T-helper 2 cell treated with Interferon-gamma antibody and Interleukin-4, amounts not matched to agents 100 ng/mL and 5 ng/mL, for 36 hours (primary cell): ENCODE results near the gene DENND5B. TPM values are rescaled to one million over a fixed set of nuclear protein-coding genes. Genes with fewer than 3 reads are reported as not detected.
"Not testable (repeated sequence)": the region's sequence is repeated elsewhere in the genome, so short reads cannot be mapped to it uniquely, and the experiment has no call there.

Experiments used
- intact Hi-C: fragments of 100-400 bp; cut with micrococcal nuclease; formaldehyde crosslinking; loops from one replicate; pipeline ENCODE4 v1.15.1; 2023
- total RNA-seq: library from RNA; stranded (reverse); gene quantifications from 2 replicates; pipeline ENCODE4 v1.2.3, GENCODE V29; 2022

DENND5B gene
- total RNA-seq: 0.52 and 0.55 TPM in 2 replicates

DNA sequence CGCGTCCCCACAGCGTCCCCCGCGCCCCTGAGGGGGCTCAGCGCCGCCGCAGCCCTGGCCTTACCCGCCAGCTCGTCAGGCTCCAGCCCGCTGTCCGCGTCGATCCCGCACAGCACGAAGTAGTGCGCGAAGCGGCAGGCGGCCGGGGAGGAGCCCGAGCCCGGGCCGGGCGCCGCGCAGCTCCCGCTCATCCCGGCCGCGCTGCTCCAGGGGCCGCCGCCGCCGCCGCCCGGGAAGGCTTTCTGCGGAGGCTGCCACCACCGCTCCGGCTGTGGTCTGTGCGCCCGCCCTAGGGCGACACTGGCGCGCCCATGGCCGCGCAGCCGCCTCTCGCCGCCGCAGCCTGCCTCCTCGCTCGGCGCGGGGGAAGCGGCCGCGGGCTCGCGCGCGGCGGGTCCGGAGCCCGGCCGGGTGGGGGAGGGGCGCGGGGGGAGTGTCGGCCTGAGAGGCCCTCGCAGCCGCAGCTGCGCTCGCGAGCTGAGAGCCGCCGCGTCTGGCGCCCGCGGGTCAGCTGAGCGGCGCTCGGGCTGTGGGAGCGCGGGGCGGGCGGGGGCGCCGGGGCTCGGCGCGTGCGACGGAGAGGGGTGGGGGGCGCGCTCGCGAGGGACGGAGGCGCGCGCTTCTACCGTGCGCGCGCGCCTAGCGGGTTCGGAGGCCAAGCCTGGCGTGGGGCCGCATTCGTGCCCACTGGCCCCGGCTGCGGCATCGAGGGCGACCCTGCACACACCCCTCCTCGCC lies at the start of gene DENND5B:
TSS of gene DENND5B (minus strand) at position 495 of the 738 bp plus-strand sequence. CDS start at position 191, 304 bp downstream.
- intact Hi-C loops: no loop called here

DNA sequence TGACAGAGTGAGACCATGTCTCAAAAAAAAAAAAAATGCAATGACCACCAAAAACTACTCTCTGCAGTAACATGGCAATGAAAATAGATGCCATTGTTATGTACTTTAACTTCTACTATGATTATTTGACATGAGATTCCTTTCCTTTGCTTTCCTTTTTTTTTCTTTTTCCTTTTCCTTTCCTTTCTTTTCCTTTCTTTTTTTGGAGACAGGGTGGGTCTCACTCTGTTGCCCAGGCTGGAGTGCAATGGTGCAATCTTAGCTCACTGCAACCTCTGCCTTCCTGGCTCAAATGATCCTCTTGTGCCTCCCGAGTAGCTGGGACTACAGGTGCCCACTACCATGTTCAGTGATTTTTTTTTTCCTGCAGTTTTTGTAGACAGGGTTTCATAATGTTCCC lies 43.7 kb upstream of the DENND5B start:
- intact Hi-C loops: no loop called here

GRCh38 chr12:31633464-31633863 lies 42.5 kb upstream of the DENND5B start:
- intact Hi-C loops: no loop called here

GRCh38 chr12:31631809-31632208 lies 40.9 kb upstream of the DENND5B start:
- intact Hi-C loops: no loop called here

DNA sequence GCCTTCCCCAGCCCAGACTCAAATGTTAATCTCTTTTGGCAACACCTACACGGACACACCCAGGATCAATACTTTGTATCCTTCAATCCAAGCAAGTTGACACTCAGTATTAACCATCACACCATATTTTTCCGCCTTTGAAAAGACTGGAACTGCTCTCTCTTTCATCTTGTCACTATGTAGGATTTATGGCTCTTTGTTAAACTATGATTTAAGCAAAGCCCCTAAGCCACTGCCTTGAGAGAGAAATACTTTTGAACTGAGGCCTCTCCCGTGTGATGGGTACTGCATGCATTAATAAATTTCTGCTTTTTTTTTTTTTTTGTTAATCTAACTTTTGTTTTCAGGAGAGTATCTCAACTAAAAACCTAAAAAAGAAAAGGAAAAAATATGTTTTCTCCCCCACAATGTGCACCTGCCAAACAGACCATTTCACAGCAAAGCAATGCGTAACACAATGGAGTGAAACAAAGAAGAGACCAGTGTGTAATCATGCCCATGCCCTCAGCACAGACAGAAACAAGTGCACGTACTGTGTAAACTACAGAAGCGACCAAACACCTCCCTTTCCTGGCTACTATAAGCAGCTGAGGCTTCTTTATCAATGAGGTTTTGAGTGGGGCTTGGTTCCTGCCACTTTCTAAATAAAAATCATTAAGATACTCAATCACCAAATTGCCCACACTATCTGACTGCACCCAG lies 40.2 kb upstream of the DENND5B start:
- intact Hi-C loops: no loop called here

GRCh38 chr12:31629756-31630732 lies 39.1 kb upstream of the DENND5B start:
- intact Hi-C loops: no loop called here

- intact Hi-C loops: no loop called here
Observed at GRCh38 chr12:31627456-31628054, 36.6 kb upstream of the DENND5B start.

- intact Hi-C loops: no loop called here
Observed at GRCh38 chr12:31626270-31626995, 35.5 kb upstream of the DENND5B start.

- intact Hi-C loops: no loop called here
Observed at GRCh38 chr12:31622038-31622437, 31.1 kb upstream of the DENND5B start.

DNA sequence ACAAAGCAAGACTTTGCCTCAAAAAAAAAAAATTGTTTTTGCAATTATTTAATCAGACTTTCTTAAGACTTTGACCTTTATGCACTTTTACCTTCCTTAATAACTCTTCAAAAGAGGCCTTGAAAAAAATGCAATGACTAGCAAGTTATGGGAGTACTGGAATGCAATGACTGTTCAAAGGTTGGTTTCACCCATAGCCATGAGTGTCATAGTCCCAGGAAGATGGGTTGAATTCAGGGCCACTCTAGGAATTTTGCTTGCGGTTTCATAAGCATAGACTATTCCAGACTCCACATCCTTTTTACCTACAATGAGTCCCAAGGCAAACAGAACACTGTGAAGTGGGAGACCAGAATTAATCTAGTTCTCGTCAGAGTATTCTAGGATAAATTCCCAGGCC lies 29.4 kb upstream of the DENND5B start:
- intact Hi-C loops: no loop called here

- intact Hi-C loops: no loop called here
Observed at GRCh38 chr12:31618228-31619025, 27.5 kb upstream of the DENND5B start.

- intact Hi-C loops: no loop called here
Observed at GRCh38 chr12:31612819-31613218, 21.9 kb upstream of the DENND5B start.

GRCh38 chr12:31608299-31608698 lies 17.4 kb upstream of the DENND5B start:
- intact Hi-C loops: not testable (repeated sequence)

DNA sequence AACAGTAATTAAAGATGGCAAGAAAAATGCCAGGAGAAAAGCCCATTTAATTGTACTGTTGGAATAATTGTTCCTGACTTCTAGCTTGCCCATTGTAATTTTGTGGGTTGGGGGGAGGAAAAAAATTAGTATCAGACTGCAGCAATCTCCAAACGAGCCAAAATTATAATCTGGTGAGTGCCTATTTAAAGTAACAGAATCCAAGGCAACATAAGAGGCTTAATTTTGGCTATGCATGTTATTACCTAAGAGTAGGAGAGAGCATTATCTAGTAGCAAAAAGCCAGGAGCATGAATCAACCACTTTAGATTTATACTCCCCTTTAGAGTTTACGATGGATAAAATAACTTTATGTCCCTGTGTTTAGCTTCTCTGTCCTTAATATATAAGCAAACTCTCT lies 14.6 kb upstream of the DENND5B start:
- intact Hi-C loops: no loop called here

GRCh38 chr12:31603546-31604009 lies 12.6 kb upstream of the DENND5B start:
- intact Hi-C loops: no loop called here

DNA sequence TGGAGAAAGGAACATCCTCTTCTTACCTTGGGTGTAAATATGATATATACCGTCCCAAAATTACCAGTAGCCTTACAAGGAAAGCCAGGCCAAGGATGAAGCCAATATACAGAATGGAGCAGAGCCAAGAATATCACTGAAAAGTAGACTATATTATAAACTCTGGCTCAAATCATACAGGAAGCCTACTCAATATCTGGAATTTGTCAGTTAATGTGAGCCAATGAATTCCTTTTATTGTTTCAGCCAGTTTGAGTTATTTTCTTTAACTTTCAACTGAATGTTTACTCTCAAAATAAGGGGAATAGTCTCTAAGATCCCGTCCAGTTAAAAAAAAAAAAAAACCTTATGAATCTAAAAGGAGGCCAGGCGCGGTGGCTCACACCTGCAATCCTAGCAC lies 9.8 kb upstream of the DENND5B start:
- intact Hi-C loops: no loop called here

- intact Hi-C loops: no loop called here
Observed at GRCh38 chr12:31600252-31600651, 9.3 kb upstream of the DENND5B start.

GRCh38 chr12:31599053-31599452 lies 8.1 kb upstream of the DENND5B start:
- intact Hi-C loops: no loop called here

- intact Hi-C loops: no loop called here
Observed at GRCh38 chr12:31597066-31597465, 6.1 kb upstream of the DENND5B start.

DNA sequence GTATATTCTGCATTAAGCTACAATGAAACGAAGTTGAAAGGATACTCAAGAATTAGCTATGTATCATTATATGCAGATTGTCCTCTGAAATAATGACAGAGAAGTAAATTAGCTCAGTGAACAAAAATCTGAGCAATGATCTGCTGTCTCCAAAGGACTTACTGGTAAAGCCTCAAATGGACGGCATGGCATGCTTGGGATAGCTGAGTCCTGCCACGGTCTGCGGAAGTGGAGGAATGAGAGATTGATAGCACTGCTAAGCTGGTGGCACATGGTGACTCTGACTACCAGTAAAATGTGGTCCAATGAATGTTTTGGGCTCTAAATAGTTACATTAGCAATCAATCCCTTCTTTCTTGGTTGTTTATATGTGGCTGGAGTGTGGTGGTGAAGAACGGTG lies 3.7 kb upstream of the DENND5B start:
- intact Hi-C loops: no loop called here
